Stimulated activated CD4-positive, alpha-beta T cell treated with anti-CD3 and anti-CD28 coated beads, TNF-alpha, amount 100 ng/mL, for 4 hours (primary cell): ENCODE data around the gene WDR45.

Source experiments
- DNase-seq, 3 experiments: peaks; one replicate each; pipeline ENCODE4 v3.0.0-alpha.2; 2020; ENCODE audit warnings: low read depth in 3 of 3

The WDR45 gene

GRCh38 chrX:49043220-49043986 is 36.3 kb downstream of the WDR45 start, which contains the start of gene TFE3:
Gene TFE3, minus strand, starts transcription at chrX:49043357. Its CDS starts 131 bp downstream, at chrX:49043226.
- DNase-seq = peak; percentile 71 to 89 (median 89)

- no peak for DNase-seq
Observed at GRCh38 chrX:49042581-49043219, 37.0 kb downstream of the WDR45 start.

GRCh38 chrX:49041744-49042580 is 37.7 kb downstream of the WDR45 start:
- no peak for DNase-seq

GRCh38 chrX:49040376-49040955 is 39.2 kb downstream of the WDR45 start:
- DNase-seq = no peak

- peak; percentile 11 to 32 (median 23) for DNase-seq
Observed at GRCh38 chrX:49039598-49040375, 39.9 kb downstream of the WDR45 start.

GRCh38 chrX:49037883-49038475 is 41.7 kb downstream of the WDR45 start:
- no peak for DNase-seq

GRCh38 chrX:49030283-49030682 is 49.4 kb downstream of the WDR45 start:
- no peak for DNase-seq

GRCh38 chrX:49029876-49030275 is 49.8 kb downstream of the WDR45 start:
- DNase-seq = no peak
